K562 (cell line): ENCODE measurements around the gene C1orf216. TPM values are rescaled to one million over a fixed set of nuclear protein-coding genes. Genes with fewer than 3 reads are reported as not detected.

Experiments
- ATAC-seq: fragments of 200-7000 bp; cut with Tn5 transposase; 3 replicates; pipeline ENCODE4 v1.9.1; 2020; ENCODE audit warnings: moderate library complexity
- BruUV-seq: library from RNA; stranded (reverse); fragments of 400-500 nt; replicated peaks from 2 replicates; lab custom pipeline; 2021; lab: Mats Ljungman, UMichigan
- CTCF ChIA-PET: fragments of 300-600 bp; formaldehyde crosslinking; extraction: SDS; loops from one replicate; lab custom pipeline; 2021; ENCODE audit warnings: low intra/inter-chr PET ratio; lab: Yijun Ruan, JAX
- POLR2A ChIA-PET: fragments of 300-600, 350-650 bp; sonication (Branson Sonifier 250); formaldehyde crosslinking; extraction: SDS; loops from one replicate; lab custom pipeline; 2021; ENCODE audit warnings: antibody characterized with exemption, inconsistent platforms; lab: Yijun Ruan, JAX
- DNase-seq, 4 experiments: peaks; one replicate each; pipeline versions ENCODE4 v3.0.0 to v3.0.0-alpha.2; 2011 to 2018; ENCODE audit warnings: low spot score in 3 of 4, mixed read lengths in 3 of 4; ENCODE audit errors: extremely low read depth in 1 of 4
- FAIRE-seq: peaks from 2 replicates; lab custom pipeline; 2011; peaks lifted over from hg19 to GRCh38; lab: Jason Lieb, UNC
- H2AFZ ChIP-seq: 2 replicates; pipeline ENCODE4 v1.6.0; 2011; ENCODE audit warnings: low read depth, low read length, control low read depth, inconsistent platforms
- H3K27ac ChIP-seq: fragments of 200-600 bp; 3 replicates; pipeline ENCODE4 v1.8.0; 2011; ENCODE audit warnings: low read depth, mild to moderate bottlenecking, control low read depth, inconsistent platforms, low read length, moderate library complexity, mixed read lengths; ENCODE audit errors: extremely low read depth
- H3K27me3 ChIP-seq, 2 experiments: fragments of 300-600 bp in 1 of 2; 2 replicates in 1 of 2; 3 replicates in 1 of 2; pipeline versions ENCODE4 v1.6.0 to v1.8.0; 2011; ENCODE audit warnings: inconsistent platforms in 2 of 2, low read length in 2 of 2, mild to moderate bottlenecking in 1 of 2, mixed read lengths in 1 of 2, moderate library complexity in 1 of 2; ENCODE audit not compliant: control insufficient read depth in 2 of 2, insufficient read depth in 2 of 2
- H3K36me3 ChIP-seq: fragments of 300-600 bp; 3 replicates; pipeline ENCODE4 v1.8.0; 2011; ENCODE audit warnings: mild to moderate bottlenecking, low read length, inconsistent platforms; ENCODE audit not compliant: control insufficient read depth, insufficient read depth
- H3K4me1 ChIP-seq, 2 experiments: fragments of 200-600 bp in 1 of 2; replicated peaks in 1 of 2; 2 replicates in 1 of 2; 3 replicates in 1 of 2; pipeline versions ENCODE4 v1.5.1 to v1.8.0; 2011; ENCODE audit warnings: inconsistent platforms in 2 of 2, low read length in 2 of 2, mild to moderate bottlenecking in 1 of 2, mixed read lengths in 1 of 2, moderate library complexity in 1 of 2; ENCODE audit not compliant: control insufficient read depth in 2 of 2, insufficient read depth in 2 of 2
- H3K4me2 ChIP-seq: 2 replicates; pipeline ENCODE4 v1.6.1; 2011; ENCODE audit warnings: low read length, control low read depth, inconsistent platforms, mixed read lengths; ENCODE audit not compliant: insufficient read depth
- H3K4me3 ChIP-seq: fragments of 200-600 bp; sonication (generic), shearing (Covaris generic); 2 replicates; pipeline ENCODE4 v1.5.1; 2016; ENCODE audit warnings: control low read depth, inconsistent platforms
- H3K79me2 ChIP-seq: fragments of 200-600 bp; 3 replicates; pipeline ENCODE4 v1.8.0; 2011; ENCODE audit warnings: low read length, inconsistent platforms; ENCODE audit not compliant: control insufficient read depth, insufficient read depth
- H3K9ac ChIP-seq, 2 experiments: 2 replicates each; pipeline versions ENCODE4 v1.6.0 to v1.6.1; 2011; ENCODE audit warnings: low read depth in 2 of 2, low read length in 2 of 2, control low read depth in 1 of 2, inconsistent platforms in 1 of 2, mild to moderate bottlenecking in 1 of 2, mixed read lengths in 1 of 2; ENCODE audit not compliant: insufficient read depth in 1 of 2
- H3K9me1 ChIP-seq: one replicate; pipeline ENCODE4 v1.6.0; 2011; ENCODE audit warnings: inconsistent platforms, mild to moderate bottlenecking, low read length, moderate library complexity; ENCODE audit not compliant: control insufficient read depth, insufficient read depth
- H3K9me3 ChIP-seq: replicated peaks from 2 replicates; pipeline ENCODE4 v1.5.1; 2011; ENCODE audit warnings: low read depth, low read length, inconsistent platforms; ENCODE audit not compliant: control insufficient read depth, insufficient read depth
- H4K20me1 ChIP-seq: replicated peaks from 2 replicates; pipeline ENCODE4 v1.6.1; 2011; ENCODE audit warnings: low read length, inconsistent platforms, mixed read lengths; ENCODE audit not compliant: control insufficient read depth, insufficient read depth
- CC2D1A ChIP-seq: fragments of 450-650 bp; IDR thresholded peaks from 2 replicates; pipeline ENCODE4 v1.6.1; 2017; ENCODE audit warnings: mild to moderate bottlenecking
- CREB1 ChIP-seq, 2 experiments: sonication (generic) in 1 of 2; formaldehyde crosslinking in 1 of 2; IDR thresholded peaks; 2 replicates each; pipeline versions ENCODE4 v1.6.1 to v1.8.0; 2012 to 2022; ENCODE audit warnings: inconsistent platforms in 1 of 2, mild to moderate bottlenecking in 1 of 2, missing genetic modification reagents in 1 of 2, moderate library complexity in 1 of 2
- CTCFL ChIP-seq: IDR thresholded peaks from 2 replicates; pipeline ENCODE4 v1.6.1; 2011; ENCODE audit warnings: borderline replicate concordance, low read depth, mild to moderate bottlenecking, moderate library complexity, low read length; ENCODE audit not compliant: insufficient read depth, poor library complexity, severe bottlenecking
- DEAF1 ChIP-seq: fragments of 450-650 bp; formaldehyde crosslinking; IDR thresholded peaks from 2 replicates; pipeline ENCODE4 v1.4.0; 2020; ENCODE audit warnings: mild to moderate bottlenecking, moderate library complexity
- GTF3C2 ChIP-seq: IDR thresholded peaks from 3 replicates; pipeline ENCODE4 v1.6.1; 2011; ENCODE audit warnings: borderline replicate concordance, mild to moderate bottlenecking, moderate library complexity; ENCODE audit not compliant: insufficient read length; ENCODE audit errors: extremely low read depth
- HCFC1 ChIP-seq: IDR thresholded peaks from 2 replicates; pipeline ENCODE4 v1.6.1; 2012; ENCODE audit warnings: low read depth, low read length, improper control_type of control experiment
- MAZ ChIP-seq, 2 experiments: fragments of 450-650 bp in 1 of 2; sonication (generic) in 1 of 2; formaldehyde crosslinking; IDR thresholded peaks in 1 of 2; conservative IDR thresholded peaks in 1 of 2; 2 replicates each; pipeline versions ENCODE4 v1.4.0 to v1.5.0; 2020; ENCODE audit warnings: mild to moderate bottlenecking in 1 of 2, missing genetic modification reagents in 1 of 2
- NR4A1 ChIP-seq, 2 experiments: fragments of 250-450 bp in 1 of 2; fragments of 450-650 bp in 1 of 2; sonication (Bioruptor Pico) in 1 of 2; IDR thresholded peaks; 2 replicates each; pipeline versions ENCODE4 v1.4.0 to v1.6.1; 2016 to 2020; ENCODE audit warnings: mild to moderate bottlenecking in 2 of 2, missing compliant biosample characterization in 1 of 2, missing genetic modification characterization in 1 of 2, moderate library complexity in 1 of 2
- ZBTB1 ChIP-seq: sonication (generic); formaldehyde crosslinking; IDR thresholded peaks from 2 replicates; pipeline ENCODE4 v1.8.1; 2023; ENCODE audit warnings: missing genetic modification reagents, low read depth, mild to moderate bottlenecking, borderline replicate concordance
- WGBS: fragments of 100-300 bp; shearing (Covaris generic); methylation state at CpG from one replicate; pipeline ENCODE4 v1.1.6; 2016; ENCODE audit warnings: low coverage, mixed read lengths; ENCODE audit not compliant: insufficient coverage; ENCODE audit errors: missing lambda C conversion rate; 5-methylcytosine and 5-hydroxymethylcytosine counted together
- in situ Hi-C: fragments of 300-500 bp; cut with MboI; formaldehyde crosslinking; loops from 4 replicates; pipeline ENCODE4 v1.15.0; 2018; ENCODE audit warnings: inconsistent platforms, mixed read lengths
- intact Hi-C: fragments of 100-400 bp; cut with micrococcal nuclease; formaldehyde crosslinking; loops from 2 replicates; pipeline ENCODE4 v1.14.2; 2022
- polyA plus RNA-seq, 8 experiments: library from polyadenylated mRNA; depleted of rRNA in 4 of 8; stranded (reverse) in 5 of 8; unstranded in 3 of 8; fragments of >200 nt; fragmentation: Nextera tagmentation in 2 of 8; fragmentation: Illumina TruSeq in 1 of 8; extraction: Ambion mirVana in 2 of 8; extraction: Trizol in 1 of 8; gene quantifications; 2 replicates each; pipeline versions ENCODE4 v1.2.1 to v1.2.3, GENCODE V29; 2011 to 2014; ENCODE audit warnings: inconsistent platforms in 1 of 8, missing spikeins in 1 of 8
- total RNA-seq, 7 experiments: library from RNA; depleted of rRNA in 6 of 7; stranded (reverse); fragments of >200 nt in 6 of 7; fragmentation: Illumina TruSeq in 2 of 7; extraction: Trizol in 2 of 7; gene quantifications; 2 replicates each; pipeline versions ENCODE4 v1.2.1 to v1.2.3, GENCODE V29; 2011 to 2021; ENCODE audit warnings: low replicate concordance in 1 of 7

C1orf216 gene
- total and polyA plus RNA-seq, 9 of the 15 experiments (the other 6 are each of a cell fraction or from before 2014, with no cell fraction given): 3.4 to 25.1 (median 15.0) TPM

GRCh38 chr1:35726450-35727433, 8.1 kb upstream of the C1orf216 start:
- H3K9me1 ChIP-seq: no peaks in the 10 kb centered on the region
- H3K9ac ChIP-seq: no peak overlapping the region
- no peak overlapping the region for H3K4me2 ChIP-seq
- no peaks in the 10 kb centered on the region for H3K9me3 ChIP-seq
- no peak overlapping the region for H3K4me3 ChIP-seq
- FAIRE-seq: peak; percentile 88
- no peaks in the 10 kb centered on the region for H4K20me1 ChIP-seq
- H3K27me3 ChIP-seq: no peaks in the 10 kb centered on the region
- no TSS peak for BruUV-seq
- DNase-seq: peak; percentile 70 to 77 (median 74)
- H3K27ac ChIP-seq: no peak overlapping the region
- POLR2A ChIA-PET: interaction anchor here (0.8 to 2.3 kb wide), 8 partner anchors 9 to 165 kb away, joined by 3 to 8 read pairs (median 5); partner anchors contain the start of gene C1orf216
- H3K4me1 ChIP-seq: no peaks in the 10 kb centered on the region
- no peaks in the 10 kb centered on the region for H3K79me2 ChIP-seq
- in situ Hi-C loops (no loop called here), intact Hi-C loops (loop anchor here (1.0 kb wide), 1 partner anchor 157 kb away; no protein-coding TSS in a partner anchor)
- 53% methylated on average over 11 of the region's 11 CpGs for WGBS
- H2AFZ ChIP-seq: no peak overlapping the region; the same call in 1 of the 2 replicates
- CTCF ChIA-PET: interaction anchor here (0.6 to 3.4 kb wide), 5 partner anchors 156 to 941 kb away, joined by 3 to 47 read pairs (median 5); no protein-coding TSS in a partner anchor
- peaks cover 52% of the 10 kb centered on the region for H3K36me3 ChIP-seq
- ATAC-seq: peak; percentile 97
- no peak for TF ChIP-seq CREB1 (IDR thresholded peaks at IDR 0.05)
- no peak for TF ChIP-seq CREB1 (CRISPR knock-in tag; IDR thresholded peaks at IDR 0.05)
- TF ChIP-seq MAZ (CRISPR knock-in tag; conservative IDR thresholded peaks at IDR 0.05 in 1 of 2, IDR thresholded peaks at IDR 0.05 in 1 of 2): peak in 1 of 2 experiments; percentile 36; a peak in 1 of 4 replicates
- TF ChIP-seq ZBTB1 (CRISPR knock-in tag): peak; percentile 41; the same call in 1 of the 2 replicates
- TF ChIP-seq HCFC1: 0 out of 2 replicates have a peak, but pooled peaks have one; percentile 6
- peak; percentile 69; the same call in 1 of the 2 replicates for TF ChIP-seq CC2D1A
- TF ChIP-seq CTCFL: peak; percentile 31
- no peak for TF ChIP-seq GTF3C2
- TF ChIP-seq NR4A1 (CRISPR knock-in tag; IDR thresholded peaks at IDR 0.05): no peak
- TF ChIP-seq NR4A1 (tag; IDR thresholded peaks at IDR 0.05): no peak
- peak; percentile 88 for TF ChIP-seq DEAF1 (CRISPR knock-in tag)
